ENCODE results near the gene NINJ1. TPM values are rescaled to one million over a fixed set of nuclear protein-coding genes. Genes with fewer than 3 reads are reported as not detected.
A peak's percentile ranks its signal among the peaks of the same experiment; 100 is the strongest.

Gene NINJ1
- total RNA-seq, 1 donor from 2014 or later: 46.6 TPM

GRCh38 chr9:93127395-93127911 lies 6.6 kb downstream of the NINJ1 start:
- H3K36me3 ChIP-seq: peaks cover 36% of the 10 kb centered on the region
- H3K27ac ChIP-seq: peak overlapping the region; percentile 67
- H3K4me1 ChIP-seq: peaks cover 65% of the 10 kb centered on the region
- no peaks in the 10 kb centered on the region for H3K27me3 ChIP-seq (ENCODE audit: low read depth)
- no peaks in the 10 kb centered on the region for H3K9me3 ChIP-seq
- H3K4me3 ChIP-seq: no peak overlapping the region
- no peak for TF ChIP-seq CTCF (IDR thresholded peaks at IDR 0.05)
- ATAC-seq (peak; percentile 53 to 58), DNase-seq (peak; percentile 77)
- intact Hi-C loops (cut with DNase I): no loop called here

GRCh38 chr9:93126825-93127368 lies 7.2 kb downstream of the NINJ1 start:
- peaks cover 59% of the 10 kb centered on the region for H3K4me1 ChIP-seq
- no peak for TF ChIP-seq CTCF (IDR thresholded peaks at IDR 0.05)
- DNase-seq (peak; percentile 59), ATAC-seq (peak; percentile 40 to 46)
- intact Hi-C loops (cut with DNase I): no loop called here
- no peaks in the 10 kb centered on the region for H3K9me3 ChIP-seq
- no peaks in the 10 kb centered on the region for H3K27me3 ChIP-seq (ENCODE audit: low read depth)
- peaks cover 37% of the 10 kb centered on the region for H3K36me3 ChIP-seq
- no peak overlapping the region for H3K4me3 ChIP-seq
- peak overlapping the region; percentile 67 for H3K27ac ChIP-seq

- H3K27ac ChIP-seq: peak overlapping the region; percentile 67
- no peaks in the 10 kb centered on the region for H3K9me3 ChIP-seq
- ATAC-seq (no peak), DNase-seq (peak; percentile 47)
- no peak overlapping the region for H3K4me3 ChIP-seq
- H3K27me3 ChIP-seq (ENCODE audit: low read depth): no peaks in the 10 kb centered on the region
- intact Hi-C loops (cut with DNase I): no loop called here
- peaks cover 44% of the 10 kb centered on the region for H3K36me3 ChIP-seq
- no peak for TF ChIP-seq CTCF (IDR thresholded peaks at IDR 0.05)
- H3K4me1 ChIP-seq: peaks cover 53% of the 10 kb centered on the region
Measured at GRCh38 chr9:93126151-93126781, 7.8 kb downstream of the NINJ1 start.

GRCh38 chr9:93125331-93125894 lies 8.6 kb downstream of the NINJ1 start:
- no peak for TF ChIP-seq CTCF (IDR thresholded peaks at IDR 0.05)
- peaks cover 46% of the 10 kb centered on the region for H3K36me3 ChIP-seq
- H3K4me1 ChIP-seq: peaks cover 53% of the 10 kb centered on the region
- no peaks in the 10 kb centered on the region for H3K27me3 ChIP-seq (ENCODE audit: low read depth)
- intact Hi-C loops (cut with DNase I): no loop called here
- no peak overlapping the region for H3K27ac ChIP-seq
- H3K4me3 ChIP-seq: no peak overlapping the region
- ATAC-seq: no peak
- DNase-seq: peak; percentile 24
- no peaks in the 10 kb centered on the region for H3K9me3 ChIP-seq

- intact Hi-C loops (cut with DNase I): no loop called here
- Histone ChIP-seq H3K27ac (no peak overlapping the region), H3K27me3 (ENCODE audit: low read depth) (no peaks in the 10 kb centered on the region), H3K4me3 (no peak overlapping the region), H3K9me3 (no peaks in the 10 kb centered on the region), H3K4me1 (peaks cover 53% of the 10 kb centered on the region), H3K36me3 (peaks cover 46% of the 10 kb centered on the region)
- DNase-seq (peak; percentile 41), ATAC-seq (no peak)
- TF ChIP-seq CTCF (IDR thresholded peaks at IDR 0.05): no peak
Measured at GRCh38 chr9:93124793-93125192, 9.3 kb downstream of the NINJ1 start.
